CD8-positive, alpha-beta memory T cell (primary cell): ENCODE results near the gene GRID1. TPM values are rescaled to one million over a fixed set of nuclear protein-coding genes. Genes with fewer than 3 reads are reported as not detected.
"Not testable (repeated sequence)": the region's sequence is repeated elsewhere in the genome, so short reads cannot be mapped to it uniquely, and the experiment has no call there.

Experiments
- CTCF ChIA-PET: fragments of 350-600 bp; sonication (Branson Sonifier 250); formaldehyde crosslinking; loops from one replicate; lab custom pipeline; 2021; ENCODE audit warnings: antibody characterized with exemption; lab: Charles Lee
- POLR2A ChIA-PET: fragments of 350-600 bp; sonication (Branson Sonifier 250); formaldehyde crosslinking; loops from one replicate; lab custom pipeline; 2021; ENCODE audit warnings: antibody characterized with exemption; lab: Charles Lee
- DNase-seq, 5 donors: peaks; one replicate each; pipeline versions ENCODE4 v3.0.0 to v3.0.0-alpha.2; 2020 to 2022; ENCODE audit warnings: mixed read lengths in 1 of 5
- H3K27ac ChIP-seq: one replicate; pipeline ENCODE4 v1.7.0; 2013; ENCODE audit warnings: low read depth, mild to moderate bottlenecking, low read length, moderate library complexity
- H3K27me3 ChIP-seq: 2 replicates; pipeline ENCODE4 v1.7.0; 2013; ENCODE audit warnings: low read length, mild to moderate bottlenecking; ENCODE audit not compliant: insufficient read depth, poor library complexity, severe bottlenecking
- H3K36me3 ChIP-seq: 2 replicates; pipeline ENCODE4 v1.7.0; 2013; ENCODE audit warnings: mild to moderate bottlenecking, low read length, moderate library complexity; ENCODE audit not compliant: insufficient read depth
- H3K4me1 ChIP-seq: 2 replicates; pipeline ENCODE4 v1.7.0; 2013; ENCODE audit warnings: mild to moderate bottlenecking, low read length, moderate library complexity; ENCODE audit not compliant: insufficient read depth
- H3K4me3 ChIP-seq: 2 replicates; pipeline ENCODE4 v1.7.0; 2013; ENCODE audit warnings: mild to moderate bottlenecking, low read length
- H3K9me3 ChIP-seq: 2 replicates; pipeline ENCODE4 v1.7.0; 2013; ENCODE audit warnings: mild to moderate bottlenecking, low read length
- H3K27ac Mint-ChIP-seq, 8 donors: one replicate each; pipeline ENCODE4 v1.8.0; 2020 to 2021; ENCODE audit warnings: mixed read lengths in 8 of 8, mild to moderate bottlenecking in 6 of 8, inconsistent platforms in 3 of 8, moderate library complexity in 3 of 8
- H3K27me3 Mint-ChIP-seq, 2 donors: one replicate each; pipeline ENCODE4 v1.8.0; 2020 to 2021; ENCODE audit warnings: mixed read lengths in 2 of 2, mild to moderate bottlenecking in 1 of 2, moderate library complexity in 1 of 2
- H3K36me3 Mint-ChIP-seq, 3 donors: one replicate each; pipeline ENCODE4 v1.8.0; 2020 to 2021; ENCODE audit warnings: mixed read lengths in 3 of 3, inconsistent platforms in 1 of 3, mild to moderate bottlenecking in 1 of 3
- H3K4me1 Mint-ChIP-seq, 3 donors: one replicate each; pipeline ENCODE4 v1.8.0; 2020 to 2021; ENCODE audit warnings: mixed read lengths in 3 of 3, inconsistent platforms in 1 of 3, mild to moderate bottlenecking in 1 of 3
- H3K4me3 Mint-ChIP-seq, 7 donors: one replicate each; pipeline ENCODE4 v1.8.0; 2020 to 2021; ENCODE audit warnings: mixed read lengths in 7 of 7, mild to moderate bottlenecking in 6 of 7, moderate library complexity in 4 of 7, inconsistent platforms in 2 of 7
- H3K9me3 Mint-ChIP-seq, 5 donors: one replicate each; pipeline ENCODE4 v1.8.0; 2020 to 2022; ENCODE audit warnings: mixed read lengths in 5 of 5, mild to moderate bottlenecking in 3 of 5, moderate library complexity in 2 of 5, inconsistent platforms in 1 of 5
- polyA plus RNA-seq: library from polyadenylated mRNA; unstranded; fragments of 300-500 nt; fragmentation: Illumina TruSeq; gene quantifications from one replicate; pipeline ENCODE4 v1.2.3, GENCODE V29; 2021
- total RNA-seq, 2 experiments: library from RNA; stranded (reverse); gene quantifications; one replicate each; pipeline ENCODE4 v1.2.3, GENCODE V29; 2021

GRID1 gene
- total and polyA plus RNA-seq, 3 experiments from 2014 or later = not detected

- ChIA-PET CTCF (no interaction called here), POLR2A (no interaction called here)
- Mint-ChIP-seq H3K27ac (no peak overlapping the region), H3K27me3 (peaks cover 0 to 3% of the 10 kb centered on the region in 2 donors), H3K4me3 (no peak overlapping the region), H3K9me3 (peaks cover 0 to 4% (median 0%) of the 10 kb centered on the region in 5 donors), H3K4me1 (no peaks in the 10 kb centered on the region), H3K36me3 (no peaks in the 10 kb centered on the region)
- Histone ChIP-seq H3K27me3 (no peaks in the 10 kb centered on the region), H3K4me3 (no peak overlapping the region), H3K36me3 (no peaks in the 10 kb centered on the region), H3K27ac (no peak overlapping the region), H3K4me1 (no peaks in the 10 kb centered on the region), H3K9me3 (no peaks in the 10 kb centered on the region)
- no peak for DNase-seq
Measured at GRCh38 chr10:85848756-85849155, 517.8 kb downstream of the GRID1 start.

DNA sequence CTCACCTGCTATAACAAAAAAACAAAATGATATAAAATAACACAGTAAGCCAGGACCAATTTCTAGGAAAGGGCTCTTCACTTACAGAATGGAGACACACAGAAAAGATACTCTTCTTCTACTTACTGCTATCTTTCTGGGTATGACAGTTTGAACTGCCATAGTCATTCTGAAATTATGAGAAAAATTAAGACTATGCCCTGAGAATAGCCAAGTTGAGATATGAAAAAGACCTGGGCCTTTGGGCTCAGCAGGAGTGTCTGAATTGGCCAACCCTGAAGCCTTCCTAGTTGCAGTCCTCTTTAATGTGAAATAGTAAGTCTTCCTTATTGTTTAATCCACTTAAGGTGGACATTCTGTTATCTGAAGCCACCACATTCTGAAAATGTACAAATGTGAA lies 519.5 kb downstream of the GRID1 start:
- H3K36me3 Mint-ChIP-seq = no peaks in the 10 kb centered on the region
- Histone ChIP-seq H3K4me3 (no peak overlapping the region), H3K27ac (no peak overlapping the region), H3K27me3 (no peaks in the 10 kb centered on the region), H3K4me1 (no peaks in the 10 kb centered on the region), H3K36me3 (no peaks in the 10 kb centered on the region), H3K9me3 (no peaks in the 10 kb centered on the region)
- no peak for DNase-seq
- POLR2A ChIA-PET = no interaction called here
- no peaks in the 10 kb centered on the region for H3K27me3 Mint-ChIP-seq
- peaks cover 0 to 4% (median under 1%) of the 10 kb centered on the region in 5 donors for H3K9me3 Mint-ChIP-seq
- CTCF ChIA-PET = no interaction called here
- H3K4me3 Mint-ChIP-seq = no peak overlapping the region
- H3K4me1 Mint-ChIP-seq = no peaks in the 10 kb centered on the region
- no peak overlapping the region for H3K27ac Mint-ChIP-seq

- peaks cover 25 to 44% (median 37%) of the 10 kb centered on the region in 5 donors for H3K9me3 Mint-ChIP-seq
- CTCF ChIA-PET, H3K9me3 ChIP-seq, H3K4me3 ChIP-seq, DNase-seq, H3K4me1 ChIP-seq, H3K27me3 ChIP-seq, H3K27ac ChIP-seq, H3K36me3 ChIP-seq, H3K4me1 Mint-ChIP-seq, H3K27ac Mint-ChIP-seq, POLR2A ChIA-PET, H3K4me3 Mint-ChIP-seq, H3K36me3 Mint-ChIP-seq: not testable (repeated sequence)
- H3K27me3 Mint-ChIP-seq = peaks cover 3 to 13% of the 10 kb centered on the region in 2 donors
Measured at GRCh38 chr10:85838660-85839059, 527.9 kb downstream of the GRID1 start.

- H3K36me3 Mint-ChIP-seq = no peaks in the 10 kb centered on the region
Measured at GRCh38 chr10:85832988-85833387, 533.6 kb downstream of the GRID1 start.

GRCh38 chr10:85831422-85831821 lies 535.2 kb downstream of the GRID1 start:
- Mint-ChIP-seq H3K27me3 (peaks cover 0 to 11% of the 10 kb centered on the region in 2 donors), H3K4me3 (no peak overlapping the region), H3K36me3 (no peaks in the 10 kb centered on the region), H3K4me1 (no peaks in the 10 kb centered on the region), H3K27ac (no peak overlapping the region), H3K9me3 (peaks cover 9 to 14% (median 13%) of the 10 kb centered on the region in 5 donors)
- Histone ChIP-seq H3K27me3 (no peaks in the 10 kb centered on the region), H3K4me1 (no peaks in the 10 kb centered on the region), H3K27ac (no peak overlapping the region), H3K4me3 (no peak overlapping the region), H3K9me3 (no peaks in the 10 kb centered on the region), H3K36me3 (no peaks in the 10 kb centered on the region)
- POLR2A ChIA-PET = no interaction called here
- no peak for DNase-seq
- CTCF ChIA-PET = no interaction called here

More at GRCh38 chr10:85832988-85833387, 533.6 kb downstream of the GRID1 start:
- Mint-ChIP-seq H3K27me3 (peaks cover 0 to 3% of the 10 kb centered on the region in 2 donors), H3K27ac (no peak overlapping the region), H3K4me3 (no peak overlapping the region), H3K4me1 (no peaks in the 10 kb centered on the region), H3K9me3 (peaks cover 11 to 23% (median 18%) of the 10 kb centered on the region in 5 donors)
- ChIA-PET CTCF (no interaction called here), POLR2A (interaction anchor here (0.7 kb wide), 1 partner anchor 8 kb away, joined by 4 read pairs; no protein-coding TSS in a partner anchor)
- no peaks in the 10 kb centered on the region for H3K27me3 ChIP-seq
- no peaks in the 10 kb centered on the region for H3K36me3 ChIP-seq
- H3K27ac ChIP-seq = no peak overlapping the region
- no peaks in the 10 kb centered on the region for H3K9me3 ChIP-seq
- no peak for DNase-seq
- H3K4me1 ChIP-seq = no peaks in the 10 kb centered on the region
- H3K4me3 ChIP-seq = no peak overlapping the region

DNA sequence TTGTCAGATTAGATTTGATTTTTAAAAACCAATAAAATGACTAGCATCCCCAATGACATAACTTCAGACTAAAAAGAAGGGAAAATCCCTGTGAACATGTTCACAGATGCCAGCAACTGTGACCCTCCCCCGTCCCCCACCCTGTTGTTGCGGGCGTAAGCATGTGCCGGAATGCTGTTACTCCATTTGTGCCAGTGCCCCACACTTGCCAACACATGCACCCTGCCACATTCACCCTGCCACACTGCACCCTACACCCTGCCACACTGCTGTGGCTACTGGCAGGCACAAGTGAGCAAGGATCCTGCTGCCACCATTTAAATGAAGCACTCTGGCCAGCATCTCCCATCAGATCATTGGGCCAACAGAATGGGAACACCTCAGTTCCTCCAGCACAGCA lies 540.2 kb downstream of the GRID1 start:
- Mint-ChIP-seq H3K4me1 (no peaks in the 10 kb centered on the region), H3K27ac (no peak overlapping the region), H3K4me3 (no peak overlapping the region), H3K36me3 (no peaks in the 10 kb centered on the region), H3K9me3 (peaks cover 0 to 7% (median 3%) of the 10 kb centered on the region in 5 donors), H3K27me3 (peaks cover 0 to 12% of the 10 kb centered on the region in 2 donors)
- Histone ChIP-seq H3K36me3 (no peaks in the 10 kb centered on the region), H3K27ac (no peak overlapping the region), H3K4me3 (no peak overlapping the region), H3K27me3 (no peaks in the 10 kb centered on the region), H3K9me3 (no peaks in the 10 kb centered on the region), H3K4me1 (no peaks in the 10 kb centered on the region)
- ChIA-PET CTCF (no interaction called here), POLR2A (no interaction called here)
- no peak for DNase-seq

GRCh38 chr10:85811405-85811804 lies 555.2 kb downstream of the GRID1 start:
- H3K4me1 Mint-ChIP-seq = no peaks in the 10 kb centered on the region
- H3K27me3 Mint-ChIP-seq = no peaks in the 10 kb centered on the region
- DNase-seq = no peak
- Histone ChIP-seq H3K36me3 (no peaks in the 10 kb centered on the region), H3K4me3 (no peak overlapping the region), H3K9me3 (peaks cover 11% of the 10 kb centered on the region), H3K27me3 (no peaks in the 10 kb centered on the region), H3K27ac (no peak overlapping the region), H3K4me1 (no peaks in the 10 kb centered on the region)
- peaks cover 0 to 4% (median 0%) of the 10 kb centered on the region in 3 donors for H3K36me3 Mint-ChIP-seq
- no peak overlapping the region for H3K27ac Mint-ChIP-seq
- no peak overlapping the region for H3K4me3 Mint-ChIP-seq
- H3K9me3 Mint-ChIP-seq = peaks cover 11 to 33% (median 26%) of the 10 kb centered on the region in 5 donors
- ChIA-PET POLR2A (no interaction called here), CTCF (no interaction called here)

GRCh38 chr10:85810674-85811073 lies 555.9 kb downstream of the GRID1 start:
- POLR2A ChIA-PET = no interaction called here
- no peak overlapping the region for H3K27ac Mint-ChIP-seq

More at GRCh38 chr10:85810674-85811073, 555.9 kb downstream of the GRID1 start:
- CTCF ChIA-PET = no interaction called here
- H3K27me3 Mint-ChIP-seq = no peaks in the 10 kb centered on the region
- no peaks in the 10 kb centered on the region for H3K36me3 ChIP-seq
- H3K4me1 Mint-ChIP-seq = no peaks in the 10 kb centered on the region
- no peak for DNase-seq
- H3K4me1 ChIP-seq = no peaks in the 10 kb centered on the region
- no peak overlapping the region for H3K4me3 ChIP-seq
- H3K36me3 Mint-ChIP-seq = peaks cover 0 to 4% (median 0%) of the 10 kb centered on the region in 3 donors
- H3K27me3 ChIP-seq = no peaks in the 10 kb centered on the region
- H3K27ac ChIP-seq = no peak overlapping the region
- peaks cover 11% of the 10 kb centered on the region for H3K9me3 ChIP-seq
- peaks cover 11 to 33% (median 26%) of the 10 kb centered on the region in 5 donors for H3K9me3 Mint-ChIP-seq
- H3K4me3 Mint-ChIP-seq = no peak overlapping the region
